ENCODE measurements around the gene STPG4.

STPG4 gene

GRCh38 chr2:47087051-47087450 lies 68.1 kb downstream of the STPG4 start:
- no peak for DNase-seq (ENCODE audit: low read depth in 2 of 2)

GRCh38 chr2:47086571-47086970 lies 68.5 kb downstream of the STPG4 start:
- DNase-seq (ENCODE audit: low read depth in 2 of 2): no peak

DNA sequence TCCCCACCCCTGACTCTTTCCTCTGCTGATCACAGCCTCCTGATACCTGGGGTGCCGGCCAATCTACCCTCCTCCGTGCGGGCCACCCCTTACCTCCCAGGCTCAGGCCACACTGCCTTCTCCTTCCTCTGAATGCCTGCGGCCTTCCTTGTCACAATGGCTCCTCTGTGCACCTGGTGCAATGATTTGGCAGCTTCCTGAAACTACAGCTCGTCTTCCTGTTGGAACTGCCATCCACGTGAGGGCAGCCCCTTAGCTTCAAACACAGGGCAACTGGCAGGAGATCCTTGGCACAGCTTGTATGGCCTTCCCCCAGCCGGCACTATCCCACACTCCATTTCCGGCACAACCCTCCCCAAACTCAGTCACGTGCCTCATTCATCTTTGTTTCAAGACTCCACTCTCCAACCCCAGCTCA lies 69.0 kb downstream of the STPG4 start:
- DNase-seq (ENCODE audit: low read depth in 2 of 2): no peak

GRCh38 chr2:47083886-47084687 lies 71.0 kb downstream of the STPG4 start:
- DNase-seq (ENCODE audit: low read depth in 2 of 2): no peak

DNA sequence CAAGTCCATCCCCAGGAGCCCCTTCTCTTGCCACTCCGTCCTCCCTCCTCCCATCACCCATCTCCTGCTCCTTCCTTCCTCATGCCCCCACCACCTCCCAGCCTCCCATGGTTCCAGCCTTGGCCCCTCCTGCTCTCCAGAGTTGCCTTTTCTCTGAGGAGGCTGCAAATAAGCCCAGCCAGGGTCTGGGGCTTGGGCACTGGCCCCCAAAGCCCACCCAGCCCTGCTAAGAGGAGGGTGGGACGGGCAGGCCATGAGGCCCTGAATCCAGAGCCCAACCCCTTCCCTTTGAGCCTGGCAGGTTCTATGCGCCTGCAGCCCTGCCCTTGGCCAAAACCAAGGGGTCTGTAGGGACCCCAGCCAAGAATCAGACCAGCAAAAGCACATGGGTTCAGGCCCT lies 71.6 kb downstream of the STPG4 start:
- DNase-seq (ENCODE audit: low read depth in 2 of 2): no peak

DNA sequence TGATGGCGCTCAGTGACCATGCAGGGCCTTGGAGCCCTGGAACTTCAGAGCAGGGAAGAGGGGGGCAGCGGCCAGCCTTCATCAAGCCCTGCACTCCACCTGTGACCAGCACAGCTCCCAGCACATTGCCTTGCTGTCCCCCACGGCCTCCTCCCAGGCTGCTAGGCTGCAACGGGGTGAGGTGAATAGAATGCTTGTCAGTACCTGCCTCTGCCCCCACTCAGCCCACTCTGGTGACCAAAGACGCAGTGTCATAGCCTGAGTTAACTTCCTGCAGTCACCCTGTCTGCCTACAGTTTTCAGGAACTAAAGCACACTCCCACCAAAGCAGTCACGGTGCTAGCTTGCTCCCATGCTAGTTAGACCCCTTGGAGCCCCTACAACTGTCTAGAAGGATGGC lies 72.1 kb downstream of the STPG4 start:
- DNase-seq (ENCODE audit: low read depth in 2 of 2): no peak

DNA sequence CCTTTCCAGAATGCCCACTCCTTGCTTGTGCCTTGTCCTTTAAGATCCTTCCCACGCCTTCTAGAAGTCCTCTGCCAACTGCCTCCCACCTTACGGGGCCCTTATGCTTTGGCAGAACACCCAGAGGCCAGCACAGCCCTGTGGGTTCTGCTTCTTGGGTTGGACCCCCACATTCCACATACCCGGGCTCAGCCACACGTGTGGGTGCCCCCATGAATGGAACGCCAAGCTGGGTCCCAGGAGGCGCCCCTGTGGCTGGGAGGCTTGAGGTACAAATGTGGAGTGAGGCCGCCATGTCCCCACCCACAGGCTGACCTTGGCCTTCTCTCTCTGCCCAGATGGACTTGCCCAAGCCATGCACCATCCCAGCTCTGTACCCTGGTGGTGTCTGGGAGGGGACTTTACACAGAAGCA lies 74.2 kb downstream of the STPG4 start:
- DNase-seq (ENCODE audit: low read depth in 2 of 2): no peak

- DNase-seq (ENCODE audit: low read depth in 2 of 2): no peak
These were observed 75.3 kb downstream of the STPG4 start for GRCh38 chr2:47079515-47080412.

- DNase-seq (ENCODE audit: low read depth in 2 of 2): no peak
These were observed 76.3 kb downstream of the STPG4 start for GRCh38 chr2:47078541-47079482.

- no peak for DNase-seq (ENCODE audit: low read depth in 2 of 2)
These were observed 77.5 kb downstream of the STPG4 start for GRCh38 chr2:47077442-47078117.

DNA sequence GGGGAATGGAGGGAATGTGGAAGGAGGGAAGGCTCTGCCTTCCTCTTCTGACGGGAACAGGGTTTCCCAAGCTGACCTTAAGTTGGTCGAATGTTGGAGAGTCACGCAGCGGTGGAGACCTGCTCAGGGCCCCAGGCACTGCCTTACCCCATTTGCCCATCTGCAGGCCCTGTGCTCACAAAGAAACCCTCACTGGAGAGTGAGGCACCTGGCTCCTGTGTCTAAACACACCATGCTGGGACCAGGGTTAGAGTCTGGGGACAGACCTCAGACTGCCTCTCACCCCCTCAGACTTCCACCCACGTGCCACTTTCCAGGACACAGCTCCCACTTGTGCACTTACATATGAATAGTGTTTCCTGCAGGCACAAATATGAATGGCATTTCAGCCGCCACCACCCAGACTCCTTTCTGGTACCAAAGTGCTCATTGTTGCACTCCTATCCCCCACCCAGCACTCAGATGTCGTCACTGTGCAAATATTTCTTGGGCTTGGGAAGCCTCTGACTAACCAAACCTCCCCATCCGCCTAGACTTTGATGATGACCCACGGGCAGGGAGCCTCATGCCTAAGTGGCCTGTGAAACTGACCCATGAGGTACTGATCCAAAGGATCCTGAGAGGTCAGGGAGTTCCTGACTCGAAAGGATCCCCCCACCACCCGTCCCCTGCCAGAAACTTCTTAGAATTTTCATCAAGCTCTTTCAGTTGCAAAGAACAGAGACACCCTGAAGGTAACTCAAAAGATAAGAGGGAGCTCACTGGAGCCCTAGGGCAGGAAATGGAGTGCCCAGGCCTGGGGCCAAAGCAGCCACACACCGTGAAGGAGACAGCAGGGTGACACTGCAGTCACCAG lies 78.3 kb downstream of the STPG4 start:
- DNase-seq (ENCODE audit: low read depth in 2 of 2): no peak

- no peak for DNase-seq (ENCODE audit: low read depth in 2 of 2)
These were observed 79.0 kb downstream of the STPG4 start for GRCh38 chr2:47076126-47076506.

DNA sequence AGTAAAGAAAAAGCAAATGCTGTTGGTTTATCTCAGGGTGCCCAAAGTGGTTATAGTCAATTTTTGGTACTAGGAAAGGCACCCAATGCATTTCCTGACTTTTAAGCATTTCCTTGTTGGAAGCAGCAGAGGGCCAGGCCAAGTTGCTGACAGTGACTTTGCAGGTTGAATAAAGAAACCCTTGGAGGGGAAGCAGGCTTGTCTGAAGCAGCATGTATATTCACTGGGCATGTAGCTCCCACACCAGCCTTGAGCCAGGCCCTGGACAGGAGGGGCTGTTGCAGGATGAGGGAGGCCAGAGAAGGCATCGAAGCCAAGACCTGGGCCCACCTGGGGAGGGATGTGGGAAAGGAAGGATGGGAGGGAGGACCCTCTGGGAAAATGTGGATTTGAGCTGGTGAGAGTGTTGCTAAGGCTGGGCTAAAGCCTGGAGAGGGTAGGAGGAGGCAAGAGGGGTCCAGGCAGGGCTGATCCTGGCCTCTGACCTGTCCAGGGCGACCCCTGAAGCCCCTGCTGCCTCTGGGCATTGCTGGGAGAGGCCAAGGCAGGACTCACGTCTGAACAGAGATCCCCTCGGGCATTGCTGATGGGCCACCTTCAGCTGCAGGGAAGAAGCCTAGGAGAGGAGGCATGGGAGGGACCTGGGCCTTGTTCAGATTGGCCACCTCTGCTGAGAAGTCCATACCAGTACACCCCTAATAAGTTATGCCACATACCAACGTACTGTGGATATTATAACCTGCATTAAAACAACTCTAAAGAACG lies 79.6 kb downstream of the STPG4 start:
- no peak for DNase-seq (ENCODE audit: low read depth in 2 of 2)

GRCh38 chr2:47074691-47075090 lies 80.4 kb downstream of the STPG4 start:
- DNase-seq (ENCODE audit: low read depth in 2 of 2): no peak

DNA sequence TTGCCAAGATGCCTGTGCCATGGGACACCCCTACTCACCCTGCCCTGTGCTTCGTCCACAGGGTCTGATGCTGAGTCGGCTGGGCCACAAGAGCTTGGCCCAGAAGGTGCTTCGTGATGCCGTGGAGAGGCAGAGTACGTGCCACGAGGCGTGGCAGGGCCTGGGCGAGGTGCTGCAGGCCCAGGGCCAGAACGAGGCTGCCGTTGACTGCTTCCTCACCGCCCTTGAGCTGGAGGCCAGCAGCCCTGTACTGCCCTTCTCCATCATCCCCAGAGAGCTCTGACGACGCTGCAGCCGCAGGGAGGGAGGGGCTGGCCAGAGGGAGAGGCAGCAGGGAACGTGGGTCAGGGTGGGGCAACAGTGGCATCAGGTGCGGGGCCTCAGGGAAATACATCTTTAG lies 81.5 kb downstream of the STPG4 start:
- no peak for DNase-seq (ENCODE audit: low read depth in 2 of 2)

GRCh38 chr2:47073217-47073616 lies 81.9 kb downstream of the STPG4 start:
- no peak for DNase-seq (ENCODE audit: low read depth in 2 of 2)

- no peak for DNase-seq (ENCODE audit: low read depth in 2 of 2)
These were observed 82.3 kb downstream of the STPG4 start for GRCh38 chr2:47072728-47073191.

GRCh38 chr2:47072018-47072691 lies 83.0 kb downstream of the STPG4 start:
- DNase-seq (ENCODE audit: low read depth in 2 of 2): no peak
